Fibroblast of skin of abdomen (primary cell): ENCODE measurements around the gene YRDC.
"Not testable (repeated sequence)": the region's sequence is repeated elsewhere in the genome, so short reads cannot be mapped to it uniquely, and the experiment has no call there.

Source experiments
- DNase-seq: peaks from one replicate; pipeline ENCODE4 v3.0.0-alpha.2; 2013

YRDC gene

DNA sequence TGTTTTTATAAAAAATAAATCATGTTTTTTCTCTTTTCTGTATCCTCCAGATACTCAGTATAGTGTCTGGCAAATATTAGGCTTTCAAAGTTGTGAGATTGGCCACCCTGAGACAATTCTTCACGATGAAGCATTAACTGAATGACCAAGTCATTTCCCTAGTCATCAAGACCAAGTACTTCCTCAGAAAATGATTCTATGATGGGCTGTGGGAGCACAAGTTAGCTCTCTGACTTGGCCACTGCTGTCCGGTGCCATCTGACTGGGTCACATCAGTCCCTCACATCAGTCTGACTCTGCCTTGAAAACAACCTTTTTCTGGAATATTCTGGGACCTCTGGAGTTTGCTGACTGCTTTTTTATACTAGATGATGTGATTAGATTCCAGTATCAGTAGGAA, 13.5 kb upstream of the YRDC start:
- no peak for DNase-seq

DNA sequence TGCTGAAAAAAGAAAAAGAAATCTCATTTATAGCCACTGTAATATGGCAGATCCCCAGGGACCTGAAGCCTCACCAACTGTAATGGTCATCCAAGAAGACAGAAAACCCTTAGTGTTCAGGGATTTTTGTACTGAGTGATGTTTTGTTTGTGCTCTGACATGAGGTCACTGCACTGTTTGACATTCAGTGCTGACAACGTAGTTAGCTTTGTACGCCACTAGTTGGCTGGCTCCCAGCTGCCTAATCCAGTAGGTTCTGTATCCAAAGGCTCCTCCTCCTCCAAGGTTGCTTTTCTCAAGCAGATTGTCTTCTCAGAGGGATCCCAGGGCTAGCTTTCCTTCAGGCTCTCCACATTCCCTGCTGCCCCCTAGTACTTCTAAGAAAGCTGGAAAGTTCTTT, 9.5 kb upstream of the YRDC start:
- DNase-seq: no peak

GRCh38 chr1:37814252-37814651, 6.2 kb upstream of the YRDC start:
- no peak for DNase-seq

DNA sequence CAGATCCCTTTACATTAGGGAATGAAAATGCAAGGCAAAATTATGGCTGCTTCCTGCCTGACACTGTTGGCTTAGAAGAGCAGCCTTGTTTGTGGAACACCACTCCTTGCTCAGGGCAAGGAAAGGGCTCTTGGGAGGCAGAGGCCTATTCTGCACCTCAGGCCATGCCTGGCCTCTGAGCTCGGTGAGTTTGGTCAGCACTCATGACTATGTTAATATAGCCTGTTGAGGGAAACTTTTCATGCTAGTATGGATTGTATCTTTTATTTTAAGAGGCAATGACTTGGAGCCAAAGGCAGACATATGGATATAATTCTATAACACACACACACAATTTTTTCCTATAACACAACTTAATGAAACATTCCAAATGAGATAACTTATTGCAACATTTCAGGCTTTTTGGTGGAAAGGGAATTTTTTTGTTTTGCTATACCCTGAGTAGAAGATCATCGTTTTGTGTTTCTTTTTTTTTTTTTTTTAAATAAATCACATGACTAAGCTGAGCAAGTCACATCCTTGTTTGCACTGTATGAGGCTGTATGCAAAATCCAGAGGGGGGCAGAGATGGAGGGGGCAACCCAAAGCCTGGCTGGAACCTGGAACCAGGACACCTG, 5.6 kb upstream of the YRDC start:
- no peak for DNase-seq

- peak; percentile 79 for DNase-seq
Observed at GRCh38 chr1:37811027-37811655, 3.1 kb upstream of the YRDC start.

- DNase-seq: no peak
Observed at GRCh38 chr1:37809942-37810341, 1.9 kb upstream of the YRDC start.

DNA sequence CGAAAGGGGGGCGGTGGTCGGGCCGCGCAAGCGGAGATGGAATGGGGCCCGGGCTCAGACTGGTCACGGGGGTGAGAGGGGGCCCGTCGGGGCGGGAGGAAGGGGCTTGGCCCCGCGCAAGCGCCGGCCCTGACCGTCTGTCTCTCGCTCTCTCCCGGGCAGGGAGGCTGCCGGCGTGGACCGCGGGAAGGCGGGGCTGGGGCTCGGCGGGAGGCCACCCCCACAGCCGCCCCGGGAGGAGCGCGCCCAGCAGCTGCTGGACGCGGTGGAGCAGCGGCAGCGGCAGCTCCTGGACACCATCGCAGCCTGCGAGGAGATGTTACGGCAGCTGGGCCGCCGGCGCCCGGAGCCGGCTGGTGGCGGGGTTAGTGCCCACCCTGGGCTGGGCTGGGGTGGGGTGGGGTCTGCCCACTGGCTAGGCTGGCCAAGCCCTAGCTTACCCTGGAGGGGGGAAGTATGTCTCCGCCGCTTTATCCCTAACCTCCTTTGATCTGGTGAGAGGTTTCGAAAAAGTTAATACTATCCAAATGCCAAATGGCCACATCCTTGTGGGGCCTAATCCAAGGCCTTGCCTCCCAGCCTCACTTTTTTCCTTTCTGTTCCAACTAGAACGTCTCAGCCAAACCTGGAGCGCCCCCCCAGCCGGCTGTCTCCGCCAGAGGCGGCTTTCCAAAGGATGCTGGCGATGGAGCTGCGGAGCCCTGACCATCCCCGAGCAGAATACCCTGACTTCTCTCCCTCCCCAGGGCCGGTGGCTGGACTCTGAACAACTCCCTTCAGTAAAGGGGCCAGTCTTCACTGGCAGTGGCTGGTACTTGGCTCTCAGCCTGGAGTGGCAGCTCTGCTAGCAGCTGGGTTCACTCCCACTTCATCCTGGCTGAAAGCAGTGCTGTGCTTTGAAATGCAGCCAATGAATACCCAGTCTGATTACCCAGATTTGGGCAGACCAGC, 636 bp upstream of the YRDC start:
- DNase-seq: peak; percentile 83

DNA sequence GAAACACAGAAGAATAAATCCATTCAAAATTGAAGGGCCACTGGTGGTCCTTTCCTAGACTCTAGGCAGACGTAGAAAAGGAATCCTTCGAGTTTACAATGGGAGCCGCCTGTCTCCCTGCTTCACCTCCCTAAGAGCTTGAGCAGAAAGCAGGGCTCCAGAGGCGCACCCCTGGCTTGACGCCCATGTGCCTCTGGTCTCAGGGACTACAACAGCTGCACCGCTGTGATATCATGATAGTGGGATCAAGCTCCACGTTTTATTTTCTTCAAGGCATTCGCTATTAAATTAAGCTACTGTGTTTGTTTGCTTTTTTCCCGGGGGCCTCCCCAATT, 821 bp downstream of the YRDC start:
- DNase-seq: no peak

GRCh38 chr1:37802439-37802838, 5.6 kb downstream of the YRDC start:
- no peak for DNase-seq

GRCh38 chr1:37797750-37798345, 10.2 kb downstream of the YRDC start:
- DNase-seq: no peak

- DNase-seq: peak; percentile 39
Observed at GRCh38 chr1:37795340-37796125, 12.5 kb downstream of the YRDC start.

- DNase-seq: no peak
Observed at GRCh38 chr1:37794372-37795339, 13.4 kb downstream of the YRDC start.

DNA sequence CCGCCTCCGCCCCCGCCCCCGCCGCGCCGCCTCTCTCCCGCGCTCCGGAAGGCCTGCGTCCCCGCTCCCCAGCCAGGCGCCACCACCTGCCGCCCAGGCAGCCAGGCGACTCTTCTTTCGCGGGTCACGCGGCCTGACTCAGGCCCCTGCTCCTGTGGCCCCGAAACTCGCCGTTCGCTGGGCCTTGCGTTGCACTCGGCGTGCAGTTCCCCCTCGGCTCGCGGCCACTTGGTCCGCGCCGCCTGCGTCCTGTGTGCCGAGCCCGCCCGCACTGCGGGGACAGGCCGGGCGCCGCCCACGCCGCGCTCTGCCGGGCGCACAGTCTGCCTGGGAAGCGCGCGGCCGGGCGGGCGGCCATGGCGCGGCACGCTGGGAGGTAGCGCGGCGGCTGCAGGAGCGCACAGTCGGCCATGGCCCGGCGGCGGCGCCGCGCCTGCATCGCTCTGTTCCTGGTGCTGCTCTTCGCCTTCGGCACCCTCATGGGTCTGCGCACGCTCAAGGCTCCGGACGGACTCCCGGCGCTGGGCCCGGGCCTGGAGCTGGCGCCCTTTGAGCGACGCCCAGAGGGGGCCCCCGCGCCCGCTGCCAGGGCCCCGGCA, 14.1 kb downstream of the YRDC start, which contains the start of gene MANEAL:
MANEAL (plus strand) TSS at position 75 of the 599 bp plus-strand sequence; CDS start at position 411, 336 bp downstream.
- peak; percentile 35 for DNase-seq

DNA sequence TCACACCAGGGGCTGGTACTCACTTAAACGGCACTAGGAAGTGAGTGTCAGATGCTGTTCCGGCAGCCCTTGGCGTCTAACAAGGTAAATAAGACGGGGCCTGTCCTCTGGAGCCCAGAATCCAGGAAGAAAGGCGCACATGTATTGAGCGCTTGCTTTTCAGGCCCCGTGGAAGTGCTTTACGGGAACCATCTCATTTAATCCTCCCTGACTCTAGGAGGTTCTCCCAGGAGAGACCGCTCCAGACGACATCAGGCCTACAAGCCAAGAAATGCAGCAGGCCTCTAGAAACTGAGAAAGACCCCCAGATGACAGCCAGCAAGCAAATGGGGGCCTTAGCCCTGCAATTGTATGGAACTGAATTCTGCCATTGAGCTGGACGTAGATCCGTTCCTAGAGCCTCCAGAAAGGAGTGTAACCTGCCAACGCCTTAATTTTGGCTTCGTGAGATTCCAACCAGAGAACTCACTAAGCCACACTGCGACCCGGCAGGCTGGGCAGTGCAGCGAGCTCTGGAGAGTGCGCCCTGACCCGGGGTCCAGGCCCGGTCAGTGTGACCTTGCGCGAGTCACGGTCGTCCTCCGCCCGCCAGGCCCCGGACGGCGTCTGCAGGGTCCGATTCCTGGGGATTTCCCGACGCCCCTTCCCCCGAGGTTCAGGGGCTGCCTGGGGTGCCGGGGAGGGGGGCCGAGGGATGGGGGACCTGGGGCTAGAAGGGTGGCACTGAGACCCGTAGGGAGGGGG, 14.9 kb downstream of the YRDC start:
- DNase-seq: no peak

DNA sequence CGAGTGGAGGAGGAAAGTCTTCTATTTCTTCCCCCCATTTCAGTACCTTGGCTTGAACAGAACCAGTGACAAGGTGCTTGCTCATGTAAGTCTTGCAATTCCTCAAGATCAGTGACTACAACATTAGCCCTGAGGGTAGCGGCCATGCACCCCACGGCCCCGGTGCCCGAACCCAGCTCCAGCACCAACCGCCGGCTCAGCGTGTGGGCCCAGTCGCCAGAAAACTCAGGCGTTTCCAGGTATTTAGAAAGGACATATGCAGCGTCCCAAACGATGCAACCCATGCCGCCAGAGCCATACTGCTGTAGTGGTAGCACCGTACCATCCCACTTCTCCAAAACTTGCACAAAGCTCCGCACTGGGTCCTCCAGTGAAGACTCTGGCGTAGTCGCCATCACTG, 25.5 kb downstream of the YRDC start:
- no peak for DNase-seq

GRCh38 chr1:37778654-37779053, 29.4 kb downstream of the YRDC start:
- DNase-seq: no peak

- DNase-seq: no peak
Observed at GRCh38 chr1:37776946-37777516, 31.0 kb downstream of the YRDC start.

- not testable (repeated sequence) for DNase-seq
Observed at GRCh38 chr1:37771440-37771839, 36.6 kb downstream of the YRDC start.

GRCh38 chr1:37767488-37767887, 40.5 kb downstream of the YRDC start:
- no peak for DNase-seq
